Measurements from ENCODE around the gene BEAN1. TPM values are rescaled to one million over a fixed set of nuclear protein-coding genes. Genes with fewer than 3 reads are reported as not detected.

BEAN1 gene
- polyA plus RNA-seq, 1 of the 3 experiments (the other 2 are of a cell fraction), result 0.07 TPM

- H3K27me3 ChIP-seq (ENCODE audit: insufficient read depth), result no peaks in the 10 kb centered on the region
- no peak overlapping the region for H3K27ac ChIP-seq (ENCODE audit: low read depth in 2 of 2, low read length in 1 of 2)
- H3K9me2 ChIP-seq, result no peaks in the 10 kb centered on the region
- CTCF ChIA-PET, result interaction anchor here (3.2 kb wide), 1 partner anchor 83 kb away, joined by 25 read pairs; no protein-coding TSS in a partner anchor
- POLR2A ChIA-PET, result no interaction called here
- no peak overlapping the region for H2AFZ ChIP-seq (ENCODE audit: low read depth)
- H3K79me2 ChIP-seq (ENCODE audit: insufficient read depth), result no peaks in the 10 kb centered on the region
- H3K9me3 ChIP-seq, result no peaks in the 10 kb centered on the region
- no peak for DNase-seq
- no peaks in the 10 kb centered on the region for H3K36me3 ChIP-seq (replicated peaks in 1 of 2; ENCODE audit: control insufficient read depth in 1 of 2, insufficient read depth in 2 of 2, low read length in 1 of 2)
- no peaks in the 10 kb centered on the region for H4K20me1 ChIP-seq (ENCODE audit: insufficient read depth)
- H3K4me2 ChIP-seq, result no peak overlapping the region
- H3K4me3 ChIP-seq (ENCODE audit: low read depth in 2 of 2, low read length in 1 of 2), result no peak overlapping the region
- H3K4me1 ChIP-seq (ENCODE audit: control insufficient read depth in 1 of 2, insufficient read depth in 2 of 2, low read depth in 1 of 2, low read length in 1 of 2), result peaks cover 10% of the 10 kb centered on the region in 2 experiments; a peak in 2 of 4 replicates
- no peak for TF ChIP-seq PBX3 (IDR thresholded peaks at IDR 0.05)
- no peak overlapping the region for H3K9ac ChIP-seq
- WGBS (ENCODE audit: low lambda C conversion rate), result 85% methylated on average over 5 of the region's 5 CpGs
- no peaks in the 10 kb centered on the region for H3F3A ChIP-seq (replicated peaks; ENCODE audit: insufficient read depth)
These were observed 62.7 kb downstream of the BEAN1 start for GRCh38 chr16:66489818-66490217.

GRCh38 chr16:66490774-66491715 lies 64.0 kb downstream of the BEAN1 start:
- TF ChIP-seq NRF1 (IDR thresholded peaks at IDR 0.05; ENCODE audit: low read depth, low read length) (no peak), JUND (IDR thresholded peaks at IDR 0.05) (no peak), ELF1 (IDR thresholded peaks at IDR 0.05) (no peak), TCF12 (IDR thresholded peaks at IDR 0.05) (no peak), RCOR1 (IDR thresholded peaks at IDR 0.05; ENCODE audit: low read length) (no peak), FOXJ3 (CRISPR knock-in tag; IDR thresholded peaks at IDR 0.05) (no peak), USF2 (IDR thresholded peaks at IDR 0.05; ENCODE audit: borderline replicate concordance, low read depth, low read length) (no peak), YY1 (IDR thresholded peaks at IDR 0.05; ENCODE audit: low read depth) (no peak), POLR2AphosphoS5 (IDR thresholded peaks at IDR 0.05; ENCODE audit: low read depth, low read length) (no peak), ZBTB33 (IDR thresholded peaks at IDR 0.05; ENCODE audit: borderline replicate concordance, low read depth) (no peak)
- H3K27me3 ChIP-seq (ENCODE audit: insufficient read depth), result no peaks in the 10 kb centered on the region
- H3K27ac ChIP-seq (ENCODE audit: low read depth in 2 of 2, low read length in 1 of 2), result no peak overlapping the region
- no peak overlapping the region for H3K4me3 ChIP-seq (ENCODE audit: low read depth in 2 of 2, low read length in 1 of 2)
- CTCF ChIA-PET, result interaction anchor here (1.0 to 3.2 kb wide), 3 partner anchors 25 to 170 kb away, joined by 3 to 25 read pairs (median 3); no protein-coding TSS in a partner anchor
- no peak overlapping the region for H2AFZ ChIP-seq (ENCODE audit: low read depth)
- no peak overlapping the region for H3K4me2 ChIP-seq
- no peaks in the 10 kb centered on the region for H3K9me2 ChIP-seq
- DNase-seq, result no peak
- H4K20me1 ChIP-seq (ENCODE audit: insufficient read depth), result no peaks in the 10 kb centered on the region
- H3F3A ChIP-seq (replicated peaks; ENCODE audit: insufficient read depth), result no peaks in the 10 kb centered on the region
- H3K9ac ChIP-seq, result no peak overlapping the region
- H3K36me3 ChIP-seq (replicated peaks in 1 of 2; ENCODE audit: control insufficient read depth in 1 of 2, insufficient read depth in 2 of 2, low read length in 1 of 2), result no peaks in the 10 kb centered on the region
- H3K9me3 ChIP-seq, result no peaks in the 10 kb centered on the region
- no peaks in the 10 kb centered on the region for H3K79me2 ChIP-seq (ENCODE audit: insufficient read depth)
- POLR2A ChIA-PET, result no interaction called here
- 80% methylated on average over 7 of the region's 8 CpGs for WGBS (ENCODE audit: low lambda C conversion rate)
- peaks cover 10% of the 10 kb centered on the region in 2 experiments; a peak in 2 of 4 replicates for H3K4me1 ChIP-seq (ENCODE audit: control insufficient read depth in 1 of 2, insufficient read depth in 2 of 2, low read depth in 1 of 2, low read length in 1 of 2)

All from SK-N-SH (cell line).